Gastrocnemius medialis (tissue), 4 donors: ENCODE measurements around the gene ELOVL3. TPM values are rescaled to one million over a fixed set of nuclear protein-coding genes. Genes with fewer than 3 reads are reported as not detected.
"Not testable (repeated sequence)": the region's sequence is repeated elsewhere in the genome, so short reads cannot be mapped to it uniquely, and the experiment has no call there.

ENCODE experiments used
- ATAC-seq, 2 donors: fragments of 150-250 bp; one replicate each; pipeline ENCODE4 v1.9.1; 2016
- DNase-seq, 2 donors: peaks; one replicate each; pipeline ENCODE4 v3.0.0-alpha.2; 2019
- H3K27ac ChIP-seq, 4 donors: fragments of 200-600 bp; sonication (generic); 1 replicate in 1 of 4; 2 replicates in 3 of 4; pipeline ENCODE4 v1.5.1; 2016 to 2018; ENCODE audit warnings: mild to moderate bottlenecking in 2 of 4, moderate library complexity in 1 of 4
- H3K27me3 ChIP-seq, 3 donors: fragments of 200-600 bp; sonication (generic) in 2 of 3; 1 replicate in 1 of 3; 2 replicates in 2 of 3; pipeline versions ENCODE4 v1.5.1 to v1.6.0; 2016 to 2019; ENCODE audit warnings: mild to moderate bottlenecking in 1 of 3, moderate library complexity in 1 of 3
- H3K36me3 ChIP-seq, 2 donors: fragments of 200-600 bp; sonication (generic) in 1 of 2; one replicate each; pipeline ENCODE4 v1.5.1; 2017 to 2018
- H3K4me1 ChIP-seq, 2 donors: fragments of 200-600 bp; sonication (generic) in 1 of 2; one replicate each; pipeline ENCODE4 v1.5.1; 2016 to 2017; ENCODE audit warnings: mild to moderate bottlenecking in 2 of 2
- H3K4me3 ChIP-seq, 4 donors: fragments of 200-600 bp; sonication (generic) in 3 of 4; 1 replicate in 1 of 4; 2 replicates in 3 of 4; pipeline ENCODE4 v1.5.1; 2016 to 2019; ENCODE audit warnings: mild to moderate bottlenecking in 2 of 4
- H3K9me3 ChIP-seq, 3 donors: fragments of 200-600 bp; sonication (generic) in 2 of 3; 1 replicate in 1 of 3; 2 replicates in 2 of 3; pipeline ENCODE4 v1.5.1; 2016 to 2019
- POLR2A ChIP-seq, 2 donors: fragments of 450-650 bp; IDR thresholded peaks; one replicate each; pipeline ENCODE4 v1.6.1; 2017; ENCODE audit warnings: antibody characterized with exemption in 2 of 2, mild to moderate bottlenecking in 2 of 2, moderate library complexity in 2 of 2
- in situ Hi-C, 4 donors: fragments of 200-750 bp; cut with MboI; loops; one replicate each; pipeline versions ENCODE4 v1.15.0 to v1.8.0; 2017; ENCODE audit warnings: low sequenced_read_pairs in 4 of 4
- intact Hi-C: fragments of 100-400 bp; cut with DNase I; formaldehyde crosslinking; loops from one replicate; pipeline ENCODE4 v1.15.1; 2023; ENCODE audit warnings: low total_unique reads
- total RNA-seq, 4 donors: library from RNA; depleted of rRNA; stranded (reverse); fragments of >200 nt; gene quantifications; one replicate each; pipeline versions ENCODE4 v1.1.0 to v1.2.3, GENCODE V29; 2016
- TF ChIP-seq, protein P1 (sequence below), 5 experiments: fragments of 450-650 bp in 3 of 5; fragments of 200-600 bp in 2 of 5; sonication (generic) in 2 of 5; IDR thresholded peaks in 4 of 5; conservative IDR thresholded peaks in 1 of 5; 1 replicate in 4 of 5; 2 replicates in 1 of 5; pipeline ENCODE4 v1.5.1; 2016 to 2019; ENCODE audit warnings: antibody characterized with exemption in 5 of 5, mild to moderate bottlenecking in 3 of 5, moderate library complexity in 3 of 5

ELOVL3 gene
- total RNA-seq, 4 donors from 2014 or later = 0.51 TPM; not detected in 3

DNA sequence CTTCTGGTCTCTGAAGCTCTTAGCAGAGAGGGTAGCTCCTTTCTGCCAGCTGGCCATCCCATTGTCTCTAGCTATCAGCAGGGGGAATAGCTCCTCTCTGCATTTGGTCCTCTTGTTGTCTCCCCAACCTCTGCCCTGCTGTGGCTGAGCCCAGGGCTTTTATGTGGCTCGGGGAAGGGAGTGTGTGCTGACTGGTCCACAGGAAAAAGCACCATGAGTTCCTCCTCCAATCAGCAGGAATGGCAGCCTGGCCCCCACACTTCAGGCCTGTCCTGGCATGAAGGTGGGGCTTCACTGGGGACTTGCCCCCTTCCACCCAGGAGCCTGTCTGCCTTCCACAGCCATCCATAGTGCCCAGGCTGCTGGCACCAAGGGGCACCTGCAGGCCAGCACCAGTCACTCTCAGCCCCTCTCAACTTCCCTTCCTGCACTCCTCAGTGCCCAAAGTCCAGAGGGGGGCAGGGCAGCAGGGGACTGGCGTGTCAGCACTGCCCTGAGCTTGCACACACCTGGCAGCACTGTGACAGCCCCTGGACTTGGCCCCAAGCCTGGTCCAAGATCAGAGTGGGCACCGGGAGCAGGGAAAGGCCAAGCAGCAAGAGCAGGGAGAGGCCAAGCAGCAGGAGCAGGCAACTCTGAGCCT is 37.7 kb upstream of the ELOVL3 start:
- Histone ChIP-seq H3K27me3 (no peaks in the 10 kb centered on the region), H3K4me3 (no peak overlapping the region), H3K9me3 (no peaks in the 10 kb centered on the region), H3K36me3 (no peaks in the 10 kb centered on the region), H3K27ac (no peak overlapping the region), H3K4me1 (no peaks in the 10 kb centered on the region)
- no peak for DNase-seq
- intact Hi-C loops (no loop called here), in situ Hi-C loops (no loop called here)
- ATAC-seq = no peak
- TF ChIP-seq, protein P1, sequence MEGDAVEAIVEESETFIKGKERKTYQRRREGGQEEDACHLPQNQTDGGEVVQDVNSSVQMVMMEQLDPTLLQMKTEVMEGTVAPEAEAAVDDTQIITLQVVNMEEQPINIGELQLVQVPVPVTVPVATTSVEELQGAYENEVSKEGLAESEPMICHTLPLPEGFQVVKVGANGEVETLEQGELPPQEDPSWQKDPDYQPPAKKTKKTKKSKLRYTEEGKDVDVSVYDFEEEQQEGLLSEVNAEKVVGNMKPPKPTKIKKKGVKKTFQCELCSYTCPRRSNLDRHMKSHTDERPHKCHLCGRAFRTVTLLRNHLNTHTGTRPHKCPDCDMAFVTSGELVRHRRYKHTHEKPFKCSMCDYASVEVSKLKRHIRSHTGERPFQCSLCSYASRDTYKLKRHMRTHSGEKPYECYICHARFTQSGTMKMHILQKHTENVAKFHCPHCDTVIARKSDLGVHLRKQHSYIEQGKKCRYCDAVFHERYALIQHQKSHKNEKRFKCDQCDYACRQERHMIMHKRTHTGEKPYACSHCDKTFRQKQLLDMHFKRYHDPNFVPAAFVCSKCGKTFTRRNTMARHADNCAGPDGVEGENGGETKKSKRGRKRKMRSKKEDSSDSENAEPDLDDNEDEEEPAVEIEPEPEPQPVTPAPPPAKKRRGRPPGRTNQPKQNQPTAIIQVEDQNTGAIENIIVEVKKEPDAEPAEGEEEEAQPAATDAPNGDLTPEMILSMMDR (IDR thresholded peaks at IDR 0.05 in 4 of 5, conservative IDR thresholded peaks at IDR 0.05 in 1 of 5) = no peak
- no peak for TF ChIP-seq POLR2A (IDR thresholded peaks at IDR 0.05)

DNA sequence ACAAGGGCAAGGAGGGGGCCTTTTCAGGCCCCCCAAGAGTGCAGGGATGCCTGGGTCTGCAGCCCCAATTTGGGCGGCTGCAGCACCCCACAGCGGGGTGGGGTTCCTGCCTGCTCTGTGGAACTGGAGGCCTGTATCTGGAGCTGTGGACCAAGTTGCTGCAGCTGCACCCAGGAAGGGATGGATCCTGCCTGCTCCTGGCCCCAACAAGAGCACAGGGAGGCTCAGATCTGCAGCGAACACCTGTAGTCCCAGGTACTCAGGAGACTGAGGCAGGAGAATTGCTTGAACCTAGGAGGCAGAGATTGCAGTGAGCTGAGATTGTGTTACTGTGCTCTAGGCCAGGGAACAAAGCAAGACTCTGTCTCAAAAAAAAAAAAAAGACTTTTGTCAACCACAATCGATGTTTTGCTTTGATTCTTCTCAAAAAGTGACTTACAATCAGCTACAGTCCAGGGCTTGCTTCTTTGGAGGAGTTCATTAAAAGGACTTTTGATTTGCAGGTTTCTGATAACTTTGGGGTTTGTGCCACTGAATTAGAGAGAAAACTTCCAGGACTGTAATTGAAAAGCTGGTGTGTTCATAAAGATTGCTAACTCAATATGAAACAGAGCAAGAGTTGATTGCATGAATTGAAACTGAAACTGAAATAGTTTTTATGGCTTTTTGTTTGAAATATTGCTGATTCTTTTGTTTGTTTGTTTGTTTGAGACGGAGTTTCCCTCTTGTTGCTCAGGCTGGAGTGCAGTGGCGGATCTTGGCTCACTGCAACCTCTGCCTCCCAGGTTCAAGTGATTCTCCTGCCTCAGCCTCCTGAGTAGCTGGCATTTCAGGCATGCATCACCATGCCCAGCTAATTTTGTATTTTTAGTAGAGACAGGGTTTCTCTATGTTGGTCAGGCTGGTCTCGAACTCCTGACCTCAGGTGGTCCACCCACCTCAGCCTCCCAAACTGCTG is 36.9 kb upstream of the ELOVL3 start:
- H3K4me1 ChIP-seq, intact Hi-C loops, H3K27me3 ChIP-seq, ATAC-seq, H3K9me3 ChIP-seq, H3K36me3 ChIP-seq, H3K27ac ChIP-seq, H3K4me3 ChIP-seq, DNase-seq, in situ Hi-C loops: not testable (repeated sequence)

DNA sequence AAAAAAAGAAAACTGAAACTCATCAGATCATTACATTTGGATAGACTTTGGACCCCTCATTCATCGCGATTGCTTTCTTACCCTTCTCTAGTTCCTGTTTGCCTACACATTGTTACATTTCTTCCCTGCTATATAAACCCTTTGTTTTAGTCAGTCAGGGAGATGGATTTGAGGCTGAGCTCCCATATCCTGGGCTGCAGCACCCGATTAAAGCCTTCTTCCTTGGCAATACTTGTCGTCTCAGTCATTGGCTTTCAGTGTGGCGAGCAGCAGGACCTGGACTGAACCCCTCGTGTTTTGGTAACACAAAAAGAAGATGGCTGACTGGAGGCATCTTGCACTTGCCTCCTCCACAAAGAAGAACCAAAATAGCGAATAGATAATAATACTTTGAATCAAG is 34.1 kb upstream of the ELOVL3 start:
- H3K4me3 ChIP-seq = no peak overlapping the region
- in situ Hi-C loops = no loop called here
- no peak for DNase-seq
- no peak for TF ChIP-seq POLR2A (IDR thresholded peaks at IDR 0.05)
- TF ChIP-seq, protein P1 (IDR thresholded peaks at IDR 0.05 in 4 of 5, conservative IDR thresholded peaks at IDR 0.05 in 1 of 5) = no peak
- no peak for ATAC-seq
- no peak overlapping the region for H3K27ac ChIP-seq
- no peaks in the 10 kb centered on the region for H3K4me1 ChIP-seq
- no peaks in the 10 kb centered on the region for H3K9me3 ChIP-seq
- intact Hi-C loops = no loop called here
- no peaks in the 10 kb centered on the region for H3K36me3 ChIP-seq
- no peaks in the 10 kb centered on the region for H3K27me3 ChIP-seq

DNA sequence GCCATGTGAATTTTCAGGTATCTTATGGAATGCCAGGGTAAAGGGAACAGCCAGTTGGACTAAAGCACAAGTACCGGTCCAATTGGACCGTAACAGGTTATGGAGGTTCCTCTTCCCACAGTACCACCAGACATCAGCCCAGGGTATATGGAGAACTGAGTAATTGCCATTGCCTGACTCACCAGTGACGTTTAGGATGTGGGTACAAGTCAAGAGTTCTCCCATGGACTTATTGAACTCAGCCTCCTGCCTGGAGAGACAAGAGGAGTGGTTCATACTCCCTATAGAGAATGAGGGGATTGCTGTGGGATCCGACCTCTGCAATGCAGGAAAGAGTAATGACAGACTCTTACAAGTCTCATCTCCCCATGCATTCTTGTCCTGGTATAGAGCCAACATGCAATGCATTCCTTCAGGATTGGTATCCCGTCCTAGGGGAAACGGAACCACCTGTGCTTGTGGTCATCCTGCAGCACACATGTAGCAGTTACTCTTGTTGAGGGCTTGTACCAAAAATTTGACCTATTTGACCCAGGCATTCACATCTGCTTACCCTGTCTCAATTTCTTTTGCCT is 30.7 kb upstream of the ELOVL3 start:
- intact Hi-C loops = no loop called here

More for the DNA sequence above, 30.7 kb upstream of the ELOVL3 start:
- DNase-seq (no peak), ATAC-seq (no peak)
- Histone ChIP-seq H3K4me1 (peaks cover 0 to 4% of the 10 kb centered on the region in 2 donors), H3K9me3 (no peaks in the 10 kb centered on the region), H3K4me3 (no peak overlapping the region), H3K36me3 (no peaks in the 10 kb centered on the region), H3K27ac (no peak overlapping the region), H3K27me3 (no peaks in the 10 kb centered on the region)
- in situ Hi-C loops = no loop called here
- no peak for TF ChIP-seq POLR2A (IDR thresholded peaks at IDR 0.05)
- TF ChIP-seq, protein P1 (IDR thresholded peaks at IDR 0.05 in 4 of 5, conservative IDR thresholded peaks at IDR 0.05 in 1 of 5) = no peak
